HG03045 (cell line): ENCODE data around the gene CETN3.
"Not testable (repeated sequence)": the region's sequence is repeated elsewhere in the genome, so short reads cannot be mapped to it uniquely, and the experiment has no call there.

ENCODE experiments used
- ATAC-seq: cut with Tn5 transposase; IDR thresholded peaks from one replicate; pipeline ENCODE4 v1.9.1; 2021; ENCODE audit warnings: mild to moderate bottlenecking, moderate library complexity; ENCODE audit not compliant: unreplicated experiment

CETN3 gene

DNA sequence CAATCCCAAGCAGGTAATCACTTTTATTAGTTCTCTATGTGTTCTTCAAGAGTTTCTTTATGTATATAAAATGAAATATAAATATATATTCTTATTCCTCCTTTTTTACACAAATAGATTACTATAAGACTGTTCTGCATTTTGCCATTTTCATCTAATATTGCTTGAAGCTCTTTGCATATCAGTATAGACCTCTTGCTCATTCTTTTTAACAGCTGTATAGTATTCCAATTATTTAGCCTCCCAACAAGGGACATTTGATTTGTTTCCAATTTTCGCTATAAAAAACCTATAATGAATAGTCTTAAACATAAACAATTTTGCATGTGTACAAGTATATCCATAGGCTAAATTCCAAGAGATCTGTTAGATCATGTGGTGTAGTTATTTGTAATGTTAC lies 25.2 kb downstream of the CETN3 start:
- ATAC-seq = no peak

DNA sequence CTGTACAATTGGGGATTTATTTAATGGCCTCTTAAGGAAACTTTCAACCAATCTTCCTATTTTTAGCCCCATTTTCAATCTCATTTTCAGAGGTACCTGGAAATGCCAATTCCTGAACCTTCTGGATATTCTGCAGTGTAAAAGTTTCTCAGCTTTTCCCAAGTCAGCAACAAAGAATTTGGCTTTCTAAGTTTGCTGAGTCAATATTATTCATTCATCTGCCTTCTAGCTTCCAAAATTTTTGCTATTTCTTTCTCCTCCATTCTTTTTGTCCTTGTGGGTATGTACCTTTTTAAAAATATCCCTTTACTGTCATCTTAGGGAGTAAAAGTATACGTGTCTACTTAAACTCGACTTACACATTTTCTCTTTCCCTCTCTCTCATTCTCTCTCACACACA lies 25.7 kb downstream of the CETN3 start:
- ATAC-seq = no peak

DNA sequence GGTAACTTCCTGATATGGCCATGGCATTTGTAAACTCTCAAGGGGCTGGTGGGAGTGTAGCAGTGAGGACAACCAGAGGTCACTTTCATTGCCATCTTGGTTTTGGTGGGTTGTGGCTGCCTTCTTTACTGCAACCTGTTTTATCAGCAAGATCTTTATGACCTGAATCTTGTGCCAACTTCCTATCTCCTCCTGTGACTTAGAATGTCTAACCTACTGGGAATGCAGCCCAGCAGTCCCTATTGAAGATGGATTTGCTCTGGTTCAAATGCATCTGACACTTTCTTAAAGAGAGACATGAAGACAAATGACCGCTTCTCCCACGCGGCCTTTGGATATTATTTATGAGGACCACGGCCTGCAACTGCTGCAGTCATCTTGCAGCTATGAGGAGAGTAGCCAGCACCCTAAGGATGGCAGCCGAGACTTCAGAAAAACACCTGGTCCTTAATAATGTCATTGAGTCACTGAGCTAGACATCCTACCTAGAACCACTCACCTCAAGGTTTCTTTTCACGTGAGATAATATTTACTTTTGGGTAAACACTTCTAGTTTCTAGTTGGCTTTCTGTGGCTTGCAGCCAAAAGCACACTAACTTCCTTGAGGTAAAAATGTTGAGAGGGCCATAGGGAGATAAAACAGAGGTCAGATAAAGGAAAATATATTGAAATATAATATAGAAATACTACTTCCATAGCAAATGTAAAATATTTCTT lies 28.2 kb downstream of the CETN3 start:
- ATAC-seq = no peak

DNA sequence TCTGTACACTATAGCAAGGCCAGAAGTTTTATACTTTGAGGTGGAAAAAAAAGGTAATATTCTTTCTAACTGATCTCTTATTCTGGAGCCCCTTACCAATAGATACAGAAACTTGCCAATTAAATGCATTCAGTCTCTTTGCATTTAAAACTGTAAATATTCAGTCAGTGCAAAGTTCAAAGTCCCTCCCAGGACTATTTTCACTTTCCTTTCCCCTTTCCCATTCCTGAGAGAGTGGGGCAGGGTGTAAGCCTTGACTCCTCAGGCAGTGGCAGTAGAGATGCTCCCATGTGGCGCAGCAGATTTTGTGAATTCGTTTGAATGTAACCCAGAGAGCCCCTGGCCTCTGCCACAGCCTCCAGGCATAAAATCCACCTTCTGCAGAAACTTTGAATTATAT lies 29.9 kb downstream of the CETN3 start:
- no peak for ATAC-seq

DNA sequence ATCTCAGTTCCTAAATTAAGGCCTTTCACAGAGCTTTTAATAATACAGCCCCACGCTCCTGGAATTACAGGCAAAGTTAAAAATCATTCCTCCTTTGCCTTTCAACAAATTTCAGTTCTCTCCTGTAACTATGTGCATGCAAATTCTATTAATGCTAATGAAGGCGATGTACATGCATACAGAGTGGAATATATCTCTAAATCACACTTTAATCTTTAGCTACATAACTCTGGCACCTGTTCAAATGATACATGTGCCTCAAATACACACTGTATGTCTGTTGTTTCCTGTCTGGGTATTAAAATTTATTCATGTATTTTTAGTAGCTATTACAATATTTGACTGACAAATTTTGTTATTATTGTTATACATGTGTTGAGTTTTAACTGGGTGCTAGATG lies 30.8 kb downstream of the CETN3 start:
- no peak for ATAC-seq

DNA sequence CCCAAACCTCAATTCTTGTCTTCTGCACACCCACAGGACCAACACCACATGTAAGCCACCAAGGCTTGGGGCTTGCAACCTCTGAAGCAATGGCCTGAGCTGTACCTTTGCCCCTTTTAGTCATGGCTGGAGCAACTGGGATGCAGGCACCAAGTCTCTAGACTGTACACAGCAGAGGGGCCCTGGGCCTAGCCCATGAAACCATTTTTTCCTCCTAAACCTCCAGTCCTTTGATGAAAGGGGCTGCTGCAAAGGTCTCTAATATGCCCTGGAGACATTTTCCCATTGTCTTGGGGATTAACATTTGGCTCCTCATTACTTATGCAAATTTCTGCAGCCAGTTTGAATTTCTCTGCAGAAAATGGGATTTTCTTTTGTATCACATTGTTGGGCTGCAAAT lies 38.3 kb downstream of the CETN3 start:
- ATAC-seq = not testable (repeated sequence)

DNA sequence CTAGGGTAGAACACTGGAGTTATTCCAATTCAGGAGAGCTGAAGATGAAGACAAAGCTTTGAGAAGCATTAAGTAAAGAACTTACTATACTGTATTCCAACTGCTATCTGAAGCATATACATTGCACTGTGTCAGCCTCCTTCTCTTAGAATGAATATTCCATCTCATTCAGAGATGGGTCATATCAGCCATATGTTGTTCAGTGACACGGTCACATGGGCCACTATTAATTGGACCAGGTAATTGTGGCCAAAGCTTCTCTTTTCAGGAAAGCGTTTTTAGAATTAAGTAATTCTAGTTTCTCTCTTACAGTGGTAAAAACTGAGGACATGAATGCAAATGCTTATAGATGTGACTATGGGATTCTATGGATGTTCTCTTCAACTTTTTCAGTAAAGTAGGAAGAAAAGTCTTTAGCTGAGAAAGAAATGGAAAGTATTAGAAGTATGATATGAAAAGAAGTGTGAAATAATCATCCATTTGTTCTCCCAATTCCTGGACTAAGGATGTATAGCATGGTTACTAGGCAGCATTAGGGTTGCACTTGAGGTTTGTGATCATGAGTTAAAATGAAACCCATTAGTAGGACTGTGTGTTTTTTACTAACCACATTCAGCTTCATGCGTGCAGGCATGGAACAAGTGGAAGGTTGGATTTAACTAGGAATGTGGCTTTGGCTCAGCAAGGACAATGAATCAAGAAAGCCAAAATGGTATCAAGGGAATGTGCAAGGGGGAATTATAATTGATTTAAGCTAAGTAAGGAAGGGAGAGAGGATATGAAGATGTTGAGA lies 40.9 kb downstream of the CETN3 start:
- ATAC-seq = no peak

DNA sequence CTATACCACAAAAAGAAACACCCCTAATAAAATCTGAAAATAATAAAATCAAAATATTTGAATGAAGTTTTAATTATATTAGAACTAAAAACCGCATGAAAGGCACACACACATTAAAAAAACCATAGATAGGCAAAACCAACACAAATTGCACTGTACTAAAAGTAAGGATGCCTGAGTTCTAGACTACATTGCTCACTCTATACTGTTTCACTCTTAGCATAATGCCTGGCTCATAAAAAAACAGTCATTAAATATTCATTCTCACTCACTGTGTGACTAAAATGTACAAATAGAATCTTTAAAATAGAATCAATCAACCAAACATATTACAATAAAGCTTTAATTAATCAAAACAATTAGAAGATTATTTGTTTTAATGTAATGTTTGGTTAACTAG lies 41.7 kb downstream of the CETN3 start:
- no peak for ATAC-seq

DNA sequence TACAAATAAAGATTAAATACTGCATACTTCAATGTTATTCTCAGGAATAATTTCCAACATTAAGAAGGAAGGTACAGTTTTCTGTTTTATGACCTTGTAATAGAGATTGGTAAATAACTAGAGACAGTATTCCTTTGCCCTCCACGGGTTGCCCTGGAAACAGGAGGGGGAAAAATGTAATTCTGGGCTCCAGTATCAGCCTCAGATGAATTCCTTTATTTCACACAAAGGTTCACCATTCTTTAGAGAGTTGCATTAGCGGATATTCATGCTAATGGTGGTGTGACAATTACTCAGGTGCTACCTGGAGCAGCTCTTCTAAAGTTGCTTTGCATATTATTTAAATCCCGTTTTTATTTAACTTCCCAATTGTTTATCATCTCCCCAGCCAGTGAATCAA lies 42.6 kb downstream of the CETN3 start:
- ATAC-seq = no peak

DNA sequence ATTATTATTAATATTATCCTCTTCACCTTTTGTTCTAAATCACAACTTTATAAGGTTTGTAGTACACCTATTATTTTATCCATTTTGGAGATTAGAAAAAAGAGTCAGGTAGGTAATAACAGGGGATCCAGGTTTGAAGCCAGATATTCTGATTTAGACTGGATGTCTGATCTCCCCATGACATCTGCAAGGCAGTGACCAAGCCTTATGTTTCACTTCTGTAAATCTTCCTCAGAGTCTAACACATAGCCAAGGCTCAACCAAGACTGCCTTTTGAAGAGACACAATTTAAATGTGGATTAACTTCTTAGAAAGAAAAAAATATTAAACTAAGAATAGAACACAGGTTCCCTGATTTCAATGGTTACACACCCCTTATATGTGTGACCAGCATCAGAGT lies 44.2 kb downstream of the CETN3 start:
- ATAC-seq = no peak

DNA sequence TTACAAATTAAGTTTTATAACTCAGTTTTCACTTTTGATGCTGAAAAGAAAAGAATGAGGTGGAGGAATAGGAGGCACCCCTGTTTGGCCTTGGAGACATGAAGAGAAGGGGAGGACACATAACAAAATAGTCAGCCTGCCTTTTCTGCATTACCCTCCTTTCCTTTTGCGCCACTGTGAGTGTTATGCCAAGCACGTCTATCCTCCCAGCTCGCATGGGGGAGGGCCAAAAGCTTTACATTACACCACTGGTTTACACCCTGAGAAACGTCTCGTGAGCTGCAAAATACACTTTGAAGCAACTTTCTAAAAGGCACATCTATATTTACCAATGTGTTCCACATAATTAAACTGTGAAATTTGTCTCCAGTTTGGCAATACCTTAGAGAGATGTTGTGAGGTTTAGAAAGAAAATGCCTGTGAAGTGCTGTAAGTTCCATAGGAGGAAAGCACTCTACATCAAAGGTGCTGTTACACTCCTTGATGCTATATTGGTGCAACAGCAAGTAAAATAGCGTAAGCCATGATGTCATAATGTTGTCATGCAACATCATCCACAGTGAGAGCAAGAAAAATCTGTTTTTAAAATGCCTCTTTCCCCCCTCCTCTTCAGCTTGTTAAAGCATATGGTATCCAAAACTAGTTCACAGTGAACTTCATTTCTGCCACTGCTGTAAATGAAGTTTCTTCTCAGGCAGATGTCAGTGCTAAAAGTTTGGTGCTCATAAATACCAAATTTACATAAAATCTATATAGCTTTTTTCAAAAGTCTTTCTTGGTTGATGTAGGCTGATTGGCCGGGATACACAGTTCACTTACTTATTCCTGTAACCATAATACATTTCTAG lies 50.3 kb downstream of the CETN3 start:
- no peak for ATAC-seq

DNA sequence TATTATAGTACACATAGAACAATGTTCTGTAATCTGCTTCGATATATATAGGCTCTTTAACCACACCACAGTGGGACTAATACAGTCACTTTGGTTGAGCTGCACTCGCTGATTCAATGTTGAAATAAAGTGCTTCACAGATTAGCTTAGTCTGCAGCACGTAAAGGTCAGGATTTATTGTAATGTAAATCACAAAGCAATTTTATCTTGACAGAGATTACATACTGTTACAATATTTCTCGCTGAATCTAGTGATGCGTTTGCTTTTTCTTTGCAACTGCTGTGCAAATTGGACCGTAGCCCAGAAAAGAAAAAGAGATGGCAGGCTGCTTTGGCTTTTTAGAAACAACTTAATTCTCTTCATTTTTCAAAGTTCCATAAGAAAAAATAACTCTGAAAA lies 52.9 kb downstream of the CETN3 start:
- ATAC-seq = no peak

DNA sequence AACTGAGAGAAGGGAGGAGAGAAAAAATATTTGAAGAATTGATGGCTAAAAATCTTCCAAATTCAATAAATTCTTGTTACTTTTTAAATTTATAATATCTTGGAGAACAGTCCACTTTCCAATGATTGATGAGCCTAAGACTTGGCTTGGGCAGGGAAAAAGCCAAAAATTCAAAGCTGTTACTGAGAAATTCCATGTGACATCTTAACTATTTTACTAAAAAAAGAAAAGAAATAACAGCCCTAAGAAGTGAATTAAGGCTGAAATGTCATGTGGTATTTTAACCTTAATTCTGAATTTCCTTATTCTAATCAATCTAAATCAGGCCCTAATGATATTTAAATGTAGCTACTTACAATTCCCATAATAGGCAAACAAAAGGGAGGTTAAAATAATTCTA lies 53.4 kb downstream of the CETN3 start:
- no peak for ATAC-seq

DNA sequence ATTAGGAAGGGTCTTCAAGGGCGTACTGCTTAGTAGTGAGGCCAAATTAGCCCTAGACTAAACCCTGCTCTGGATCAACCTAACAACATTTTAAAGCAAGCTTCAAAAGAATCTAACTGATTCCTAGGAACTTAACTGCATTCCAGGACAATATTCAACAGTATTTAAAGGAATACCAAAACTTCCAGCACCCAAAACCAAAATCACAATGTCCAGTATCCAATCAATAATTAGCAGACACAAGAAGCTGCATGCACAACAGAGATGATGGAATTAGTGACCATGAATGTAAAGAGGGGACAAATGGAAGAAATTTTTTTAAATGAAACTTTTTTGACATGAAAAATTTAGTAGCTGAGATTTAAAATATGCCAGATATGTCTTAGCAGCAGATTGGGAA lies 53.9 kb downstream of the CETN3 start:
- no peak for ATAC-seq

DNA sequence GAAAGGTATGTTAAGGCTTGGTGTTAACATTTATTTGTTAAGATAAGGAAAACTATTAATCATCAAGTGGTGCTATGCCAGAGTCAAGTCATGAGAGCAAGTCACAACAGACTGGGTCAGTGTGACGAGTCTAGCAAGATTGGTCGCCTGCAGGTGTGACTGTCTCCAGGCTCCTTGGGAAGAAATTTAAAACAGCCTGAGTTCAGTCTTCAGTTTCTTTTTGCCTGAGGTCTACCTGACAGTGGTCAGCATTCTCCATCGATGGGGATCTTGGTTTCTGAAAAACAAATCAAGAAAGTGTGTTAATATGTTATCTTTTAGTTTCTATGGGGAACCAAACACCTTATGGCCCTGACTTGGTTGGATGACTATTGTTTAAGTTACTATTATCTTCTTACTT lies 56.3 kb downstream of the CETN3 start:
- peak; percentile 70 for ATAC-seq

DNA sequence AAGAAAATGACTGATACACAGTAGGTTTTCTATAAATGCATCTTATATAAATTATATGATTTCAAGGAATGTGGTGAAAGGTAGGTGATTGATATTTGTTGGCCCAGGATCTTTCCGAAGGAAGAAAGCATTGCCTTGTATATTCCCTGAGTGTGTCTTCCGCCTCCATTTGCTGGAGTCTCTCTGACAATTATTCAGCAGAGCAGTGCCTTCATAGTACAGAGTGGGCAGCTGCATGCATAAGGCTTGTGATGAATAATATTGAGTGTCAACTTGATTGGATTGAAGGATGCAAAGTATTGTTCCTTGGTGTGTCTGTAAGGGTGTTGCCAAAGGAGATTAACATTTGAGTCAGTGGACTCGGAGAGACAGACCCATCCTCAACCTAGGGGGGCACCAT lies 58.5 kb downstream of the CETN3 start:
- no peak for ATAC-seq

DNA sequence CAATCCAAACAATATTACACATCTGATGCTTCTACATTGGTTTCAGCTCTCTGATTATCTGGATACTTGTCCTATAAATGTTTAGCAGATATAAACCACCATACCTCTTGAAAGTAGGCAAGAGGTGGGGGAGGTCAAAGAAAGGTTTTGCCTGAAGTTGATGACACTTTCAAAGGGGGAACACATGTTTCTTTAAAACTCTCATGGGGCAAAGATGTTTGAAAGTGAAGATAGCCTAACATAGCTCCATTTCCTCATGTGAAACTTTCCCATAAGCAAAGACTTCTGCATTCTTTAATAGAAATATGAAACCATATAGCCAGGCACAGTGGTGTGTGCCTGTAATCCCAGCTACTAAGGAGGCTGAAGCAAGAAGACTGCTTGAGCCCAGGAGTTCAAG lies 62.1 kb downstream of the CETN3 start:
- ATAC-seq = no peak

DNA sequence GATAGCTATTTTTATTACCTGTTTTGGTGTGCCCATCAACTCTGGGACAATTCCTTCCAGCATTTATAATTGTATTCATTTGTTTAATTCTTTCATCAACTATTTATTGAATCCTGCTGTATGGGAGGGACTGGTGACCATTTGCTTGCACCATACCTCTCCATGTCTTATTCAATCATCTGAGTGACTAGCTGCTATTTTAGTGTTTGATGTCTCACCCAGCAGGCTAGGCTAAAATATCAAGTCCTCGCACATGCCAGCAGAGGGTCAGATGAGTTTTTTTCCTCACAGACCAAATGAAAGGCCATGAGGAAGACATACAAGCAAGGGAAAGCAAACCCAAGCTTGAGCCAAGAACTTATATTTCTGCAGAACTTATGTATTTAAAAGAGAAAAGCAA lies 63.9 kb downstream of the CETN3 start:
- ATAC-seq = no peak

DNA sequence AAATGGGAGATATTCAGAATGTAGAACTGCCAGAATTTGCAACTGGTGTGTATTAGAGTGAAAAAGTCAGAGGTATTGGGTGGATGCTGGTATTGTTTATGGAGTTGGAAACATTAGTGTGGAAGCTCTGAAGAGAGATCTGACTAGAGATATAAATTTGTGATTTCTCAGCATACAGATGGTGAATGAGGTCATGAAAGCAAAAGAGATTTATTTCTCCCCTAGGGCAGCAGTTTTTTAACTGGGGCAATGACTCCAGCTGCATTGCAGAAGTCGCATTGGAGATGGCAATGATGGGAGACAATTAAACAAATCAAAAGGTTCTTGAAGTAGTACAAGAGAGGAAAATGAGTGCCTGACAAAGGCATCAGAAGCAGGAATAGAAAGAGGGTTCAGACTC lies 64.9 kb downstream of the CETN3 start:
- no peak for ATAC-seq

DNA sequence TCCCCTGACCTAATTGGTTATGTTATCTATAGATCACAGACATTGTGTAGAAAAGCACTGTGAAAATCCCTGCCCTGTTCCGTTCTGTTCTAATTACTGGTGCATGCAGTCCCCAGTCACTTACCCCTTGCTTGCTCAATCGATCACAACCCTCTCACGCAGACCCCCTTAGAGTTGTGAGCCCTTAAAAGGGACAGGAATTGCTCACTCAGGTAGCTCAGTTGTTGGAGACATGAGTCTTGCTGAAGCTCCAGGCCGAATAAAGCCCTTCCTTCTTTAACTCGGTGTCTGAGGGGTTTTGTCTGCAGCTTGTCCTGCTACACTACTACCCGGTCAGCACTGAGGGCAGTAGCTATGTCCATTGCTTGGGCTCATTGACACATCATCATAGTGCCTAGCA lies 65.8 kb downstream of the CETN3 start:
- not testable (repeated sequence) for ATAC-seq

DNA sequence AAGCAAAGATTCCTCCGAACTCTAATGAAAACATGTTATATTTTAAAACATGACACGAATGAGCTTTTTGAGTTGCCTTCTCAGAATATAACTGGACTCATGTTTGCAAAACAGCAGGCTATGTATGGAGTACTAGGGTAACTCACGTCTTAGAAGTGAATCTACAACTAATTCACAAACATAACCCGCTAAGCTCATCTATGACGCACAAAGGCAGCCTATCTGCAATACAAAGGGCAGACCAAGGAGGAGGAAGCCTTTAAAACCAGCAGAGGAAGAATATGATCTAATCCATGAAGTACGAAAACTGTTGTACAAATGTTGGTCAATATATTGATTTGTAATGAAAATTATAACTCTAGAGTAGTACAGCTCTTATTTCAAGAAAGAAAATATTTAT lies 67.0 kb downstream of the CETN3 start:
- no peak for ATAC-seq
